ENCODE results near the gene HSPA8. TPM values are rescaled to one million over a fixed set of nuclear protein-coding genes. Genes with fewer than 3 reads are reported as not detected.

Gene HSPA8
- total and polyA plus RNA-seq, 2 of the 4 experiments (the other 2 are of a cell fraction) = 2,309 to 4,346 TPM

DNA sequence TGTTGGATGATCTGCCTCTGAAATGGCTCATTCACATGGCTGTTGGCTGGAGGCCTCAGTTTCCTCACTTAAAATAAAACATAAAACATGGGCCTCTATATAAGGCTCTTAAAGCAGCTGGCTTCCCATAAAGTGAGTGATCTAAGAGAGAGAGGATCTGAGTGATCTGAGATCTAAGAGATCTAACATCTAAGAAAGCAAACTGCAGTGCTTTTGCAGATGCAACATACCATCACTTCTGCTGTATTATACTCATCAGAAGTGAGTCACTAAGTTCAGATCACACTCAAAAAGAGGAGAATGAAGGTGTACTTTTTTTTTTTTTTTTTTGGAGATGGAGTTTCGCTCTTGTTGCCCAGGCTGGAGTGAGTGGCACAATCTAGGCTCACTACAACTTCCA is 18.1 kb upstream of the HSPA8 start:
- dilution Hi-C loops (cut with HindIII; ENCODE audit: low sequenced_read_pairs, unreplicated experiment) = no loop called here
- in situ Hi-C loops (cut with MboI; ENCODE audit: low sequenced_read_pairs) = no loop called here

More for the DNA sequence above, 18.1 kb upstream of the HSPA8 start:
- DNase-seq (peak; percentile 43), ATAC-seq (ENCODE audit: low read depth) (no peak)
- Histone ChIP-seq H3K36me3 (ENCODE audit: control insufficient read depth, insufficient read depth, low read length) (peaks cover 61% of the 10 kb centered on the region), H3K14ac (replicated peaks; ENCODE audit: low read depth, low read length) (no peak overlapping the region), H2AK9ac (replicated peaks; ENCODE audit: low read depth, low read length, poor library complexity) (no peak overlapping the region), H3K4me2 (ENCODE audit: low read depth, low read length) (no peak overlapping the region), H3K4ac (ENCODE audit: low read depth, low read length) (no peak overlapping the region), H3K56ac (ENCODE audit: extremely low read depth, insufficient read depth, low read length) (no peak overlapping the region), H3K9ac (ENCODE audit: low read depth, low read length) (no peak overlapping the region), H3K4me1 (ENCODE audit: control insufficient read depth, insufficient read depth, low read length) (peaks cover 5% of the 10 kb centered on the region), H4K91ac (ENCODE audit: insufficient read depth, low read depth, low read length) (no peak overlapping the region), H3K27me3 (ENCODE audit: control insufficient read depth, insufficient read depth, low read length) (no peaks in the 10 kb centered on the region), H3K9me3 (ENCODE audit: control insufficient read depth, insufficient read depth, low read length) (no peaks in the 10 kb centered on the region), H2BK15ac (ENCODE audit: low read depth, low read length) (no peak overlapping the region), H2BK120ac (ENCODE audit: low read depth, low read length) (no peak overlapping the region), H3K23ac (ENCODE audit: low read depth, low read length) (no peak overlapping the region), H2AFZ (replicated peaks; ENCODE audit: low read length, poor library complexity) (no peak overlapping the region), H4K8ac (ENCODE audit: low read depth in 2 of 2, low read length in 2 of 2) (no peak overlapping the region), H4K5ac (ENCODE audit: low read depth, low read length) (no peak overlapping the region), H3K27ac (ENCODE audit: insufficient read depth, low read length) (no peak overlapping the region), H4K20me1 (ENCODE audit: insufficient read depth, low read length) (peaks cover 12% of the 10 kb centered on the region), H3K4me3 (ENCODE audit: insufficient read depth, low read depth, low read length) (no peak overlapping the region), H2AK5ac (ENCODE audit: low read depth, low read length) (no peak overlapping the region), H2BK20ac (ENCODE audit: low read depth, low read length) (no peak overlapping the region), H2BK5ac (ENCODE audit: low read depth, low read length, poor library complexity, severe bottlenecking) (no peak overlapping the region), H3K9me1 (ENCODE audit: insufficient read depth, low read length) (peaks cover 6% of the 10 kb centered on the region), H3K18ac (ENCODE audit: low read depth, low read length) (no peak overlapping the region), H3K79me1 (ENCODE audit: low read depth in 1 of 2, low read length in 2 of 2) (peaks cover 22 to 33% of the 10 kb centered on the region in 2 experiments)
- CTCF ChIA-PET = no interaction called here
- no TSS peak for BruUV-seq (replicated peaks)
- no CpG with 5 or more reads among the region's 1 CpG for WGBS, 2 experiments (ENCODE audit: extremely low coverage in 2 of 2, insufficient read length in 1 of 2)
- no peak for TF ChIP-seq BHLHE40 (IDR thresholded peaks at IDR 0.05; ENCODE audit: low read depth, low read length)
- TF ChIP-seq RAD21 (IDR thresholded peaks at IDR 0.05; ENCODE audit: low read length) = no peak
- no peak for TF ChIP-seq POLR2A (IDR thresholded peaks at IDR 0.05; ENCODE audit: low read depth, low read length)
- TF ChIP-seq, protein P1, sequence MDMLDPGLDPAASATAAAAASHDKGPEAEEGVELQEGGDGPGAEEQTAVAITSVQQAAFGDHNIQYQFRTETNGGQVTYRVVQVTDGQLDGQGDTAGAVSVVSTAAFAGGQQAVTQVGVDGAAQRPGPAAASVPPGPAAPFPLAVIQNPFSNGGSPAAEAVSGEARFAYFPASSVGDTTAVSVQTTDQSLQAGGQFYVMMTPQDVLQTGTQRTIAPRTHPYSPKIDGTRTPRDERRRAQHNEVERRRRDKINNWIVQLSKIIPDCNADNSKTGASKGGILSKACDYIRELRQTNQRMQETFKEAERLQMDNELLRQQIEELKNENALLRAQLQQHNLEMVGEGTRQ (IDR thresholded peaks at IDR 0.05; ENCODE audit: low read depth, low read length) = no peak
- TF ChIP-seq CEBPB (IDR thresholded peaks at IDR 0.05; ENCODE audit: low read depth, low read length) = no peak
- no peak for TF ChIP-seq FOS (IDR thresholded peaks at IDR 0.05; ENCODE audit: low read depth, low read length)
- TF ChIP-seq NFE2L2 (IDR thresholded peaks at IDR 0.05; ENCODE audit: low read depth, low read length) = no peak
- TF ChIP-seq, protein P2, sequence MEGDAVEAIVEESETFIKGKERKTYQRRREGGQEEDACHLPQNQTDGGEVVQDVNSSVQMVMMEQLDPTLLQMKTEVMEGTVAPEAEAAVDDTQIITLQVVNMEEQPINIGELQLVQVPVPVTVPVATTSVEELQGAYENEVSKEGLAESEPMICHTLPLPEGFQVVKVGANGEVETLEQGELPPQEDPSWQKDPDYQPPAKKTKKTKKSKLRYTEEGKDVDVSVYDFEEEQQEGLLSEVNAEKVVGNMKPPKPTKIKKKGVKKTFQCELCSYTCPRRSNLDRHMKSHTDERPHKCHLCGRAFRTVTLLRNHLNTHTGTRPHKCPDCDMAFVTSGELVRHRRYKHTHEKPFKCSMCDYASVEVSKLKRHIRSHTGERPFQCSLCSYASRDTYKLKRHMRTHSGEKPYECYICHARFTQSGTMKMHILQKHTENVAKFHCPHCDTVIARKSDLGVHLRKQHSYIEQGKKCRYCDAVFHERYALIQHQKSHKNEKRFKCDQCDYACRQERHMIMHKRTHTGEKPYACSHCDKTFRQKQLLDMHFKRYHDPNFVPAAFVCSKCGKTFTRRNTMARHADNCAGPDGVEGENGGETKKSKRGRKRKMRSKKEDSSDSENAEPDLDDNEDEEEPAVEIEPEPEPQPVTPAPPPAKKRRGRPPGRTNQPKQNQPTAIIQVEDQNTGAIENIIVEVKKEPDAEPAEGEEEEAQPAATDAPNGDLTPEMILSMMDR (conservative IDR thresholded peaks at IDR 0.05; ENCODE audit: low read depth, low read length) = no peak
- no peak for TF ChIP-seq MAZ (IDR thresholded peaks at IDR 0.05; ENCODE audit: borderline replicate concordance, low read depth, low read length)
- TF ChIP-seq RFX5 (IDR thresholded peaks at IDR 0.05; ENCODE audit: low read depth, low read length) = no peak
- TF ChIP-seq RCOR1 (IDR thresholded peaks at IDR 0.05; ENCODE audit: insufficient replicate concordance, low read length) = no peak
- no peak for TF ChIP-seq CHD1 (IDR thresholded peaks at IDR 0.05; ENCODE audit: low read depth, low read length)
- TF ChIP-seq MAFK (IDR thresholded peaks at IDR 0.05; ENCODE audit: low read depth, low read length) = no peak
- no peak for TF ChIP-seq MXI1 (IDR thresholded peaks at IDR 0.05; ENCODE audit: borderline replicate concordance, low read depth, low read length)
- TF ChIP-seq, protein P3, sequence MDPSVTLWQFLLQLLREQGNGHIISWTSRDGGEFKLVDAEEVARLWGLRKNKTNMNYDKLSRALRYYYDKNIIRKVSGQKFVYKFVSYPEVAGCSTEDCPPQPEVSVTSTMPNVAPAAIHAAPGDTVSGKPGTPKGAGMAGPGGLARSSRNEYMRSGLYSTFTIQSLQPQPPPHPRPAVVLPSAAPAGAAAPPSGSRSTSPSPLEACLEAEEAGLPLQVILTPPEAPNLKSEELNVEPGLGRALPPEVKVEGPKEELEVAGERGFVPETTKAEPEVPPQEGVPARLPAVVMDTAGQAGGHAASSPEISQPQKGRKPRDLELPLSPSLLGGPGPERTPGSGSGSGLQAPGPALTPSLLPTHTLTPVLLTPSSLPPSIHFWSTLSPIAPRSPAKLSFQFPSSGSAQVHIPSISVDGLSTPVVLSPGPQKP (IDR thresholded peaks at IDR 0.05; ENCODE audit: borderline replicate concordance, low read depth, low read length) = no peak
- no peak for TF ChIP-seq SMC3 (IDR thresholded peaks at IDR 0.05; ENCODE audit: low read depth, low read length)
- intact Hi-C loops (cut with micrococcal nuclease) = no loop called here
- POLR2A ChIA-PET (ENCODE audit: unreplicated experiment) = no interaction called here
